Measurements from ENCODE around the gene PKHD1.

The PKHD1 gene

DNA sequence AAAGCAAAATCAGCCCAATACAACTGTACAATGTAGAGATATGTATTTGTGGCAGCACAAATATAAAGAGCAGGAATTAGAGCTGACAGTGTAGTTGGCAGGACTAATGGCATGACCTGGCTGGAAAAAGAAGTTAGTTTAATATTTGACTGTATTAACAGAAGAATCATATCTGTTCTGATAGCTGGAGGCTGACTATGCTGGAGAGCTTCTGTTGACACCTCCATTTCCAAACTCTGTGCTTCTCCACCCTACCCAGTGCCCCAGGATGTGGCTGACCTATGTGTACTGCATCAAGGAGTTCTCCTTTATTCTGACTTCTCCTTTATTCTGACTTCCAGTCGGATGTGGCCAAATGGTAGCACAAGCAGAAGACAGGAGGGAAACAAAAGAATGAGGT is 299.3 kb downstream of the PKHD1 start:
- DNase-seq (ENCODE audit: low spot score) = no peak
- no peak for TF ChIP-seq CTCF (IDR thresholded peaks at IDR 0.05; ENCODE audit: extremely low read depth, insufficient read depth, missing control alignments)
- in situ Hi-C loops (cut with MboI; ENCODE audit: low pct_unique_long_range_greater_than_20kb, low sequenced_read_pairs, unreplicated experiment) = no loop called here

DNA sequence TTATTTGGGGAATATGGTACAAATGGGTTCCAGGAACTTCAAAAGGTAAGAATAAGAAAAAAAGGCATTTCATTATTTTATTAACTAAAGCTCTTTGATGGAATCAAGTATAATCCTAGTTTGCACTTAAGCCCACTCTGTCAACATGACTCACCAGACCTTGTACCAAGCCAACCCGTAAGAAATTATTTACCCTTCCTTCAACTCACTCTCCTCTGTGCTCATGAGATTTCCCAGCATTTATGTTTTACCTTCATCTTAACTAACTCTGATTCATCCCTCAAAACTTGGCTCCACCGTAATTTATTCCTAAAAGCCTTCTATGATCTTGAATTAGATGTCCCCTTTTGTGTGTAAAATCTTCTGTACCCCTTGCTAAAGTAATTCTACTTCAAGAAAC is 308.7 kb downstream of the PKHD1 start:
- in situ Hi-C loops (cut with MboI; ENCODE audit: low pct_unique_long_range_greater_than_20kb, low sequenced_read_pairs, unreplicated experiment) = no loop called here
- no peak for TF ChIP-seq CTCF (IDR thresholded peaks at IDR 0.05; ENCODE audit: extremely low read depth, insufficient read depth, missing control alignments)
- DNase-seq (ENCODE audit: low spot score) = no peak

GRCh38 chr6:51777618-51778017 is 309.8 kb downstream of the PKHD1 start:
- in situ Hi-C loops (cut with MboI; ENCODE audit: low pct_unique_long_range_greater_than_20kb, low sequenced_read_pairs, unreplicated experiment) = no loop called here
- no peak for DNase-seq (ENCODE audit: low spot score)
- TF ChIP-seq CTCF (IDR thresholded peaks at IDR 0.05; ENCODE audit: extremely low read depth, insufficient read depth, missing control alignments) = no peak

GRCh38 chr6:51775942-51776860 is 311.2 kb downstream of the PKHD1 start:
- in situ Hi-C loops (cut with MboI; ENCODE audit: low pct_unique_long_range_greater_than_20kb, low sequenced_read_pairs, unreplicated experiment) = no loop called here
- DNase-seq (ENCODE audit: low spot score) = no peak
- no peak for TF ChIP-seq CTCF (IDR thresholded peaks at IDR 0.05; ENCODE audit: extremely low read depth, insufficient read depth, missing control alignments)

DNA sequence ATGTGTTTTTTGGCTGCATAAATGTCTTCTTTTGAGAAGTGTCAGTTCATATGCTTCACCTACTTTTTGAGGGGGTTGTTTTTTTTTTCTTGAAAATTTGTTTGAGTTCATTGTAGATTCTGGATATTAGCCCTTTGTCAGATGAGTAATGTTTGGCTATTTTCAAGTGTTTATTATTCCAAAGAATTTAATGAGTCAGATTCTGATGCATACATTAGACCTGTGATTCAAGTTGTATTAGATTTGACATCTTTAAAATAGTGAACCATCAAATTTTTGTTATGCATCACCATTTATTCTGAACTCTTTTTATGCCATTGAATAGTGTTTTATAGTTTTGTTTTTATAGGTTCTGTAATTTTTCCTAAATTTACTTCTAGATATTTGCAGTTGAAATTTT is 319.3 kb downstream of the PKHD1 start:
- in situ Hi-C loops (cut with MboI; ENCODE audit: low pct_unique_long_range_greater_than_20kb, low sequenced_read_pairs, unreplicated experiment) = no loop called here
- DNase-seq (ENCODE audit: low spot score) = no peak
- no peak for TF ChIP-seq CTCF (IDR thresholded peaks at IDR 0.05; ENCODE audit: extremely low read depth, insufficient read depth, missing control alignments)

DNA sequence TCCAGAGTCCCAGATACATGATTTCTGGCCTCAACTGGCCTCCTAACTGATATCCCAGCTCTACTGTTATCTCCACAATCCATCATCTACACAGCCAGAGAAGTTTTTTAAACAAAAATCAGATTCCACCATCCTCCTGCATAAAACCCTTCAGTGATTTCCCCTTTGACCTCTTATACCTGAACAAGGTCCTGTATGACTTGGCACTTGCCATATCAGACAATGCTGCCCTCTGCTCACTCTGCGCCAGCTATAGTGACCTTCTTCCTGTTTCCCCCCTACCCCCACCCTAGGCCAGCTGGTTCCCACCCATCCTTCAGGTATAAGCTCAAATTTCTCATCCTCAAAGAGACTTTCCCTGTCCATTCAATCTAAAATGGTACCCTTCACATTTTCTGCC is 322.2 kb downstream of the PKHD1 start:
- no peak for TF ChIP-seq CTCF (IDR thresholded peaks at IDR 0.05; ENCODE audit: extremely low read depth, insufficient read depth, missing control alignments)
- no peak for DNase-seq (ENCODE audit: low spot score)
- in situ Hi-C loops (cut with MboI; ENCODE audit: low pct_unique_long_range_greater_than_20kb, low sequenced_read_pairs, unreplicated experiment) = no loop called here
